Omental fat pad (tissue), 4 donors: Measurements from ENCODE around the gene SFMBT1. TPM values are rescaled to one million over a fixed set of nuclear protein-coding genes. Genes with fewer than 3 reads are reported as not detected.
A peak's percentile ranks its signal among the peaks of the same experiment; 100 is the strongest.

ENCODE experiments used
- ATAC-seq: fragments of 150-250 bp; one replicate; pipeline ENCODE4 v1.9.1; 2016; ENCODE audit warnings: mild to moderate bottlenecking, moderate library complexity; ENCODE audit not compliant: low FRiP score
- DNase-seq: peaks from one replicate; pipeline ENCODE4 v3.0.0-alpha.2; 2019; ENCODE audit warnings: low spot score
- total RNA-seq, 4 donors: library from RNA; depleted of rRNA; stranded (reverse); fragments of >200 nt; gene quantifications; one replicate each; pipeline ENCODE4 v1.1.0, GENCODE V29; 2016
- TF ChIP-seq, protein P1 (sequence below), 3 donors: fragments of 450-650 bp; IDR thresholded peaks; one replicate each; pipeline ENCODE4 v1.5.1; 2016 to 2017; ENCODE audit warnings: antibody characterized with exemption in 3 of 3, mild to moderate bottlenecking in 3 of 3, moderate library complexity in 2 of 3

Gene SFMBT1
- total RNA-seq, 4 donors from 2014 or later = 6.5 to 15.3 (median 8.7) TPM

GRCh38 chr3:53072653-53073552, 27.0 kb upstream of the SFMBT1 start:
- DNase-seq = peak; percentile 61
- peak; percentile 84 for ATAC-seq
- TF ChIP-seq, protein P1, sequence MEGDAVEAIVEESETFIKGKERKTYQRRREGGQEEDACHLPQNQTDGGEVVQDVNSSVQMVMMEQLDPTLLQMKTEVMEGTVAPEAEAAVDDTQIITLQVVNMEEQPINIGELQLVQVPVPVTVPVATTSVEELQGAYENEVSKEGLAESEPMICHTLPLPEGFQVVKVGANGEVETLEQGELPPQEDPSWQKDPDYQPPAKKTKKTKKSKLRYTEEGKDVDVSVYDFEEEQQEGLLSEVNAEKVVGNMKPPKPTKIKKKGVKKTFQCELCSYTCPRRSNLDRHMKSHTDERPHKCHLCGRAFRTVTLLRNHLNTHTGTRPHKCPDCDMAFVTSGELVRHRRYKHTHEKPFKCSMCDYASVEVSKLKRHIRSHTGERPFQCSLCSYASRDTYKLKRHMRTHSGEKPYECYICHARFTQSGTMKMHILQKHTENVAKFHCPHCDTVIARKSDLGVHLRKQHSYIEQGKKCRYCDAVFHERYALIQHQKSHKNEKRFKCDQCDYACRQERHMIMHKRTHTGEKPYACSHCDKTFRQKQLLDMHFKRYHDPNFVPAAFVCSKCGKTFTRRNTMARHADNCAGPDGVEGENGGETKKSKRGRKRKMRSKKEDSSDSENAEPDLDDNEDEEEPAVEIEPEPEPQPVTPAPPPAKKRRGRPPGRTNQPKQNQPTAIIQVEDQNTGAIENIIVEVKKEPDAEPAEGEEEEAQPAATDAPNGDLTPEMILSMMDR (IDR thresholded peaks at IDR 0.05) = peak in 2 of 3 donors; percentile 49 to 61

DNA sequence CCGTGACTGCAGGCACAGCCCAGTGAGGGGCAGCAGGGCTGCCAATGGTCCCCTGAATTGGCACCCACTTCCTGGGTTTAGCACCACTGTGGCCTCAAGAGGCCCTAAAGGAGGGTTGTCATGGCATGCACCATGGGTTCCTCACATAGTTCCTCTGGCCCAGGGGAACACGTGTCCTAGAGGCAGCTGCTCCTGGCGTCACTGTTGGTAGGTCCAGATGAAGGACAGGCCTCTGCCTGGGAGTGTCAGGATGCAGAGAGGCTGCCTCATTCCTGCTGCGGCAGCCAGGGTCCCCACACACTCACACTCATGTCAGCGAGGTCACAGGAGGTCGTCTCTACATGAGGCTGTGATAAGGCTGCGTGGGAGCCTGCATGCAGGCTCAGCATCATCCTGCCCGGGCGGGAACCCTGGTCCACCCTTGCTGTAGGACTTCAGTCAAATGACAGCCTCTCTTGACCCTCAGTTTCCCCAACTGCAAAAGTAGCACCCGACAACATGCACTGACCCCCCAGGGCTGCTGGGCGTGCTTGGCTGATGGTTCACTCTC, 26.1 kb upstream of the SFMBT1 start:
- ATAC-seq = no peak
- DNase-seq = no peak
- TF ChIP-seq, protein P1 (IDR thresholded peaks at IDR 0.05) = no peak

DNA sequence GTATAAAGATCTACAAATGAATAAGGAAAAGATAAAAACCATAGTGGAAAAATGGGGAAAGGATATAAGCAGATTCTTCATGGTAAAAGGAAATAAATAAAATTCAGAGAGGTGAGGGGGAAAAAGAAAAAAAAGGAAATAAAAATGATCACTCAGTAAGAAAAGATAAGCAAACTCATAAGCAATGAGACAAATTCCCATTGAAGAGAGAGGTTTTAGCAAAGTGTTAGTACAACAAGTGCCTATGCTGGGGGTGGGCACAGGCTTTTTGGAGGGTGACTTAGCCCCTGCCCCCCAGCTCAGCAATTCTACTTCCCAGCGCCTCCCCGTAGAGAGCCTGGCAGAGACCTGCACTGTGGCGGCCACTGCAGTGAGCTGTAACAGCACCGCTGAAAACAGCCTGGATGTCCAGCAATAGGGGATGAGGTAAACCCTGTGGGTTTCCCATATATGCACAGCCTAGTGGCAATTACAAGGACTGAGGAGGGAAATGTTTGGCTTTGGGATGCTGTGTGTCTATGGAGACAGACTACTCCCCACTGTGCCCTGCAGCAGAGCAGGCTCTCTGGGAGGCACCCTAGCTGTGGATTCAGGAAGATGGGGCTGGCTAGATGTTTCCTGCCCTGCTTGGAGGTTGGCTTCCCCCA, 23.7 kb upstream of the SFMBT1 start:
- ATAC-seq = no peak
- no peak for DNase-seq
- TF ChIP-seq, protein P1 (IDR thresholded peaks at IDR 0.05) = no peak

GRCh38 chr3:53068176-53068575, 22.3 kb upstream of the SFMBT1 start:
- no peak for ATAC-seq
- no peak for DNase-seq
- TF ChIP-seq, protein P1 (IDR thresholded peaks at IDR 0.05) = no peak

GRCh38 chr3:53067567-53067966, 21.7 kb upstream of the SFMBT1 start:
- TF ChIP-seq, protein P1 (IDR thresholded peaks at IDR 0.05) = no peak
- DNase-seq (no peak), ATAC-seq (no peak)

- no peak for DNase-seq
- TF ChIP-seq, protein P1 (IDR thresholded peaks at IDR 0.05) = no peak
- ATAC-seq = no peak
Observed at GRCh38 chr3:53065841-53066480, 20.1 kb upstream of the SFMBT1 start.
